ENCODE results near the gene TRIM47. TPM values are rescaled to one million over a fixed set of nuclear protein-coding genes. Genes with fewer than 3 reads are reported as not detected.

The TRIM47 gene
- total RNA-seq: 10 to 100 TPM in 3 of 4 donors, 1 to 10 TPM in 1; 6.8 to 70.1 (median 19.0) TPM

GRCh38 chr17:75878174-75878998, at the start of gene TRIM47:
TRIM47 (minus strand) TSS chr17:75878581; CDS start chr17:75878548, 33 bp downstream.
- intact Hi-C loops (cut with DNase I; ENCODE audit: low total_unique reads): no loop called here
- H3K4me1 ChIP-seq: peaks cover 12 to 34% of the 10 kb centered on the region in 2 donors
- peak within 1 kb of the TSS; percentile 98 to 99 for H3K27ac ChIP-seq
- H3K36me3 ChIP-seq: no peaks in the 10 kb centered on the region
- TF ChIP-seq POLR2A (IDR thresholded peaks at IDR 0.05): peak; percentile 83 to 93
- TF ChIP-seq CTCF (IDR thresholded peaks at IDR 0.05): peak in 3 of 4 experiments; percentile 6 to 59 (median 50)
- peak; percentile 81 to 85 for DNase-seq
- peak within 1 kb of the TSS; percentile 54 for H3K4me3 ChIP-seq
- H3K9me3 ChIP-seq: no peaks in the 10 kb centered on the region
- no peaks in the 10 kb centered on the region for H3K27me3 ChIP-seq

GRCh38 chr17:75927286-75927922, 49.0 kb upstream of the TRIM47 start:
- intact Hi-C loops (cut with DNase I; ENCODE audit: low total_unique reads): no loop called here

GRCh38 chr17:75926456-75926855, 48.1 kb upstream of the TRIM47 start:
- H3K9me3 ChIP-seq: no peaks in the 10 kb centered on the region
- intact Hi-C loops (cut with DNase I; ENCODE audit: low total_unique reads): no loop called here
- H3K27me3 ChIP-seq: no peaks in the 10 kb centered on the region
- no peaks in the 10 kb centered on the region for H3K4me1 ChIP-seq
- no peak for DNase-seq
- TF ChIP-seq CTCF (IDR thresholded peaks at IDR 0.05): no peak
- no peak for TF ChIP-seq POLR2A (IDR thresholded peaks at IDR 0.05)
- no peak overlapping the region for H3K27ac ChIP-seq
- H3K36me3 ChIP-seq: no peaks in the 10 kb centered on the region
- no peak overlapping the region for H3K4me3 ChIP-seq

More at GRCh38 chr17:75927286-75927922, 49.0 kb upstream of the TRIM47 start:
- no peaks in the 10 kb centered on the region for H3K4me1 ChIP-seq
- DNase-seq: no peak
- H3K27me3 ChIP-seq: no peaks in the 10 kb centered on the region
- H3K4me3 ChIP-seq: no peak overlapping the region
- H3K36me3 ChIP-seq: no peaks in the 10 kb centered on the region
- TF ChIP-seq CTCF (IDR thresholded peaks at IDR 0.05) (peak in 1 of 4 experiments; percentile 14), POLR2A (IDR thresholded peaks at IDR 0.05) (no peak)
- H3K9me3 ChIP-seq: no peaks in the 10 kb centered on the region
- no peak overlapping the region for H3K27ac ChIP-seq

- no peak overlapping the region for H3K4me3 ChIP-seq
- TF ChIP-seq POLR2A (IDR thresholded peaks at IDR 0.05): no peak
- TF ChIP-seq CTCF (IDR thresholded peaks at IDR 0.05): no peak
- no peak overlapping the region for H3K27ac ChIP-seq
- no peak for DNase-seq
- intact Hi-C loops (cut with DNase I; ENCODE audit: low total_unique reads): no loop called here
- H3K9me3 ChIP-seq: no peaks in the 10 kb centered on the region
- H3K36me3 ChIP-seq: no peaks in the 10 kb centered on the region
- no peaks in the 10 kb centered on the region for H3K4me1 ChIP-seq
- H3K27me3 ChIP-seq: no peaks in the 10 kb centered on the region
These were observed 47.5 kb upstream of the TRIM47 start for GRCh38 chr17:75925912-75926311.

GRCh38 chr17:75925103-75925502, 46.7 kb upstream of the TRIM47 start:
- no peaks in the 10 kb centered on the region for H3K36me3 ChIP-seq
- no peaks in the 10 kb centered on the region for H3K27me3 ChIP-seq
- H3K4me1 ChIP-seq: no peaks in the 10 kb centered on the region
- TF ChIP-seq POLR2A (IDR thresholded peaks at IDR 0.05): no peak
- no peak for TF ChIP-seq CTCF (IDR thresholded peaks at IDR 0.05)
- H3K4me3 ChIP-seq: no peak overlapping the region
- intact Hi-C loops (cut with DNase I; ENCODE audit: low total_unique reads): no loop called here
- no peak overlapping the region for H3K27ac ChIP-seq
- no peak for DNase-seq
- no peaks in the 10 kb centered on the region for H3K9me3 ChIP-seq

All from uterus (tissue), 4 donors.